Brain pericyte (primary cell): ENCODE results near the gene L3MBTL4.

Experiments used
- DNase-seq: peaks from one replicate; pipeline ENCODE4 v3.0.0-alpha.2; 2012; ENCODE audit warnings: low read depth, low spot score

The L3MBTL4 gene

DNA sequence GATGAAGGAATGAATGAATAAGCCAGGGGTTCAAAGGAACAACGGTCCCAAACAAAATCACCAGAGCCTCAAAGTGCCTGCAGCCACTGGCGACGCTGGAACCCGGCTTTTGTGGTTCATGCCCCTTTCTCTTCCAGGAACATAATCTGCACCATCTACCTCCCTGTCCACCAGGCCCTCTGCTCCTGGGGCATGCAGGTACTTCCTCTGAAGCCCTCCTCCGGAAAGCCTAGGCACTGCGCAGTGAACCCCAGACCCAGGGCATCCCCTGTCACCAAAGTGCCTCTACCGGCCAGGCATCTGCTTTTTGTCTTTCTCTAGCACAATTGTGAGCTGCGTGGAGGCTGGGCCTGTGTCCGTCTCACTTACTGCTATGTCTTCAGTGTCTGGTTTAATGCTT lies 420.8 kb downstream of the L3MBTL4 start:
- DNase-seq, result no peak

DNA sequence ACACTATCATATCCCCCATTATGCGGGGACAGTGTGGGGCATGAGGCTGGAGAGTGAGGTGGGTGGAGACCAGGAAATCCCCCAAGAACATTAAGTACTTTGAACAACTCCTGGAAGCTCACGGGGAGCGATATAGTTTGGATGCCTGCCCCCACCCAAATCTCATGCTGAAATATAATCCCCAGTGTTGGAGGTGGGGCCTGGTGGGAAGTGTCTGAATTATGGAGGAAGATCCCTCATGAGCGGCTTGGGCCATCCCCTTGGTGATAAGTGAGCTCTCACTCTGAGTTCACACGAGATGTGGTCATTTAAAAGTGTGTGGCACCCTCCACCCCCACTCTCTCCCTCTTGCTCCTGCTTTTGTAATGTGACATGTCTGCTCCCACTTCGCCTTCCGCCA lies 422.3 kb downstream of the L3MBTL4 start:
- DNase-seq, result no peak

DNA sequence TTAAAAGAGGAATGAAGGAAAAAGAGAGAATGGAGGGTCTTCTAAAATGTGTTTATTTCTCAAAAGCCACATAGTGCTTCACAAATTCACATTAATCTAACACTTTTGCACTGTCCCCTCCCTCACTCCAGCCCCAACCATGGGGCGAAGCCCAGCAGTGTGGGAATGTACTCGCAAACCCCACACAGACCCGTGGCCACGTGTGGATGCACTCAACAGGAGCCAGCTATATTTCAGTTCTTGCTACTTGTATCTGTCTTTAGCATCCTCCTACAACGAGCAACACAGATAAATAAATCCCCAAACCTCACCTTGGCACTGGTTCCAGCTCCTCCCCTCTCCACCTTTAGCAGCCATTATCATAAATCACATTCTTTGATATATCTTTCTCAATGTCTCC lies 427.5 kb downstream of the L3MBTL4 start:
- DNase-seq, result no peak

DNA sequence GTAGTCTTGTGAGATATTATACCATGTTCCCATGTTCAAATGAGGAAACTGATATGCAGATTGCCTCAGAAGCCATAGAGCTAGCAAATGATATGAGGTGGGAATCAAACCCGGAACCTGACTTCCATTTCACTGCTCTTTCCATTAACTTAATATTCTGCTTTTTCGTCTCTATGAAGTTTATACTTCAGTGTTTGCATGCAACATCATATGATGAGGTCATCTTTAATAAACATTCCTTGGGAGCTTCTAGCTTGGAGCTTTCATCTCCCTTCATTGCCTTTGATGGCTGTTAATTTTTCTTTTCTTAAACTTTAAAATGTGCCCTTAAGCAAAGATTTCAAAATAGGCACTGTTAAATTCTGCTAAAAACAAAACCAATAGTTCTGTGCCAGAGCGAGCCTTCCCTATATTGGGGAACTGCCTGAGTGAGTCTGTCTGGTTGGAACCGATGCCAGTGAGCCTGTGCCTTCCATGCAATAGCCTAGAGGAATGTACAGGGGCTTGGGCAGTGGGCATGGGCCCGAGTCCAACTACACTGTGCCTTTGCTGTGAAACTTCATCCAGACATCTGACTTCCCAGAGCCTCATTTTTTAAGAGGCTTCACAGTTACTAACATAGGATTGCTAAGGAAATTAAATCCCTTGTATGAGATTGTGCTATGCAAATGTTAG lies 428.3 kb downstream of the L3MBTL4 start:
- no peak for DNase-seq

DNA sequence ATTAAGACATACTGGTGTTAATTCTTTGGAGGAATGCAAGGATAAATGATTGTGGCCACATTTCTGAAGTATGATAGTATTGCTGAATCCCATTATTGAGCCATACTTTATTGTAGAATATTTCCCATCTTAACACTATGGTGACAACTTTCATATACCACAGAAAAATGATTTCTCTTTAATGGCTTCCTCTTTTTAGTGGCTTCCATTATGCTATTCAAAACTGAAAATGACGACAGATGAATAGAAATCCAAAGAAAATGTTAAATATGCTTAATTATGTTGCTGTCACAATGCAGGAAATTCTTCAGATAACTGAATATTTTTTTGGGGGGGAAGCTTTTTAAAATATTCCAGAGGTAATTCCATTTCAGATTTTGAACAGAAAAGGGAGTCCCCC lies 430.5 kb downstream of the L3MBTL4 start:
- no peak for DNase-seq

DNA sequence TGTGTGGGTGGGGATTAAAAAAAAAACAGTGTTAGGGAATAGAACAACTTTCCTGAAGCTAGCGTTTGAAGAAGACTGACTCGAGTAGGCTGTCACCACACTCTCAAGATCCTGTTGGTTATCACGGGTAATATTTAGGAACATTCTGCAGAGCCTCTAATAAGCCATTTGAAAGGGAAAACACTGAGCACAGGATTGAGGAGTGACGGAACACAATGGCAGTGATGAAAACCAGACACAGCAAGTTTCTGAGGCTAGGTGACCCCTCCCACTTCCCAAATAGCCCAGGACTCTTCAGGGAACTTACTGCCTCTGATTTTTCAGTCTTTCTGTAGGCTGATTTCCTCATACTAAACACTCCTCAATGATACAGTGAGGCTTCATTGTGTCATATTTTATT lies 431.2 kb downstream of the L3MBTL4 start:
- no peak for DNase-seq

DNA sequence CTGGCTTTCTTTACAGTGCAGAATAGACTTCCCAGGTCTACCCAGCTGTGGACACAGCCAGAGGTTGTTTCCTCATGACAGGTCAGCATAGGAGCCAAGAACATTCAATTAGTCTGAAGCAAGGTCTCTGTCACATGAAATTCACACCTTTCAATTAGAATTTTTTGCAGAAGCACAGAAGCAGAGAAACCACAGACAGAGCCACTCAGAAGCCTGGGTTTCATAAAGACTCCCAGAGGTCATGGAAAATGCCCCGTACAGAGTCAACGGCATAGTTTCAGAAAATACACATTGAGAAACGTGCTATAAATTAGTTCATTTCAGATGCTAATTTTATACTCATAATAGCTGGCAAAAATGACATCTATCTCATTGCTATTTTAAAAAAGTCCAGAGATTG lies 432.4 kb downstream of the L3MBTL4 start:
- DNase-seq, result no peak

DNA sequence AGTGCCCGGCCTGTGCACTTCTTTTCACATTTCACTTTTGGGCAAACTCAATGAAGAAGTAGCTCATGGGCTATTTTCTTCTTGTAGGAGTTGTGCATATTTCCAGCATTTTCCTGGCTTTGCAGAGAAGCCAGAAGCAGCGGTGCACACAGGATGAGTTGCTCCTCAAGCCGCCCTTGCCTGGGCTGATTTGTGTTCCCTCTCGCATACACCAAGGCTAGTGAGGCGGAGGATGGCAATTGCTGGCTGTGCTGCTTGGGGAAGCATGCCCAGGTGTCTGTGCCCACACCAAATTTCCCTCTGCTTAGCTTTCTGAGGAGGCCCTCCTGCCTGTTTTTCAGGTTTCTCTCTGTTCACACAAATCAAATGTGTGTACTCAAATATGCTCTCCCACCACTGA lies 434.0 kb downstream of the L3MBTL4 start:
- DNase-seq, result no peak

DNA sequence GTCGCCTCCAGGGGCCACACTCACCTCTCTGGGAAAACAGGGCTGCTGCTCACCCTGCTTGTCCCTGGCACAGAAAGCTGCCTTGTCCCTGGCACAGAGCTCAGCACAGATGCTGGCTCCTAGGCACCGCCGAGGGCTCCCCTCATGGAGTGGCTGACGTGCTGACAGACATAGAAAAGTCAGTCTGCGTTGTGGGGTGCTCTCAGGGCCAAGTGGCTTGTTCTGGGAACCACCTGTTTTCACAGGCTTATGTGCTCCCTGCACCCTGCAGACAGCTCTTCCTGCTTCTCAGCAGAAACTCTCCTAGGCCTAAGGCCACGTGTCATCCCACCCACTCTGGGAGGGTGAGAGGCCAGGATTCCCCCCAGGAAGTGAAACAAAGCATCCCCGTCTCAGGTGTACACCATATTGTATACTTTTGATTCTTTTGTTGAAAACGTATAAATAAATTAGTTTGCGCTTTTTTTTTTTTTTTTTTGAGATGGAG lies 434.7 kb downstream of the L3MBTL4 start:
- no peak for DNase-seq

DNA sequence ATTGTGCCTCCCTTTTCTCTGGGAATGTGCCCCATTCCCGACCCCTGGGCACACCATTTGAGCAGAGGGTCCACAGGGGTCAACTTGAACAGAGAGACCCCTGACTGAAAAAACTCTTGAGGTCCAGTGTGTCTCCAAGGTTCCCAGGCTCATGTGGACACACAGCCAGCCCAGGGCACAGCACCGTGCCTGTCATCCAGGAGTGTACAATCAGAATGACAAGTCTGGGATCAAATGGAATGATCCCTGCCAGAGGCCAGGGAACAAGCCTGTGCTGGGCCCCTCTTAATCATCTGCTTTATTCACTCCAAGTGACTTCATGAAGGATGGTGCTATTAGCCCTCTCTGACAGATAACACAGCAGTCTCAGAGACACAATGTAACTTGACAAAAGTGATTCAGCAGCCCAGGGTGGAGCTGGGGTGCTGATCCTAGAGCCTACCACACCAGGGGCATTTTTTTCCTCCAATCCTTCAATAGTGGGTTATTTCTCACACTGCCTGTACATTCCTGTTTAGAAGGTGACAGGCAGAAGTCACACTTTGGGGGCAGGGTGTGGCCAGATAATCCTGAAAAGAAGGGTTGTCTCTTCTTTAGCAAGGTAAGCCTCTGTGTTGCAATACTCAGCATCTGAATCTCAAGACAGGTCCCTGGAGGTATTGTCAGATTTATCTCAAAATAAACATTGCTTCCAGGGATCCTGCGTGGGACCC lies 435.4 kb downstream of the L3MBTL4 start:
- DNase-seq, result no peak

DNA sequence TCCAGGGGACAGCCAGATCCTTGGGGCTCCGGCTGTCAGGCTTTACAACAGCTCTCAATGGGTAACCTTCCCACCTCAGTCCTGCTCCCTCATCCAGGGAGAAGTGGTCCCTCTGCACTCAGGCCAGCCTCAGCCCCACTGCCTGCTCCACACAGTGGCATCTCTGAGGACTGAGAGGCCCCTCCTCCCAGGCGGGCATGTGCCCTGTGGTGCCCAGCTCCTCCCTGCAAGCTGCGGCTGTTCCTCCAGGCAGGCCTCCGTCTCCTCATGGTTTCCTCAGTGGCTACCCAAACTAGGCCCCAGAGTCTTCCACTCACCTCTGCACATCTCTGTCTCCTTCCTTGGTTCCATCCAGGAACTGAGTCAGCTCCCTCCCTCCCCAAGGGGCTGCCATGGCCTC lies 437.7 kb downstream of the L3MBTL4 start:
- DNase-seq, result no peak

DNA sequence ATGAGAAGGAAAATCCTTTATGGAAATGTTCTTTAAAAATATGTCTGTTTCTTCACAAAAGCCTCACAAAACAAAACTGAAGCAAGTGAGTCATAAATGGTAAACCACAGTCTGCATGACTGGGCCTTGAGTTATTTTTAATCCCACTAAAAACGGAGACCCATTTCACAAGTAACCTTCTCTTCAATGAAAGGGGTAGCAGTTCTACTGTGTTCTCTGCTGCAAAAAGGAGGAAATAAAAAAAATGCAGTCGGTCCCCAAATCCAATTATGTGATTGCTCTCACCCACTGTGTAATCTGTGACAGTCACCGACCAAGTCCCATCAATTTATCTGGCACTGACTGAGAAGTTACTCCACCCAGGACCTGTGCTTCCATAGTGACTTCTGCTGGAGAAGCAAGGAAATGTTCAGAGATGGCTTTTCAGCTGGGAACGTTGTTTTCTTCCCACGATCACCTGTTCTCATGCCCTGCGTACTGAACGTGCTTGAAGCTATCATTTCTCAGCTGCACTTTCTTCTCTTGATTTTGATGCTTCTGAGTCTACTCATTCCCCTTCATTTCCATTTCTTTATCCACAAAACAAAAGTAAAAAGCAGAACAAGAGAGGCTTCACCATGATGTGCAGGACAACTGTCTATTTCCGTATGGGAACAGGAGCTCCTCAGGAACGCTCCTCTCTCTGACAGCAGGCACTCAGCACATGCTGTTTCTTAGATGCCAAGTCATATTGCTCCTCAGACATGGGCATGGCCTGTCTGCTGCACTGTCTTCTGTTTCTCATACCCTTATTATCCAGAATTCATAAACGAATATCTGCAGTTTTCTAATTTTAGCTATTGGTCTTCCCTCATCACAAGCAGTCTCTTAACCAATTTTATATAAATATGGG lies 439.4 kb downstream of the L3MBTL4 start:
- DNase-seq, result no peak

DNA sequence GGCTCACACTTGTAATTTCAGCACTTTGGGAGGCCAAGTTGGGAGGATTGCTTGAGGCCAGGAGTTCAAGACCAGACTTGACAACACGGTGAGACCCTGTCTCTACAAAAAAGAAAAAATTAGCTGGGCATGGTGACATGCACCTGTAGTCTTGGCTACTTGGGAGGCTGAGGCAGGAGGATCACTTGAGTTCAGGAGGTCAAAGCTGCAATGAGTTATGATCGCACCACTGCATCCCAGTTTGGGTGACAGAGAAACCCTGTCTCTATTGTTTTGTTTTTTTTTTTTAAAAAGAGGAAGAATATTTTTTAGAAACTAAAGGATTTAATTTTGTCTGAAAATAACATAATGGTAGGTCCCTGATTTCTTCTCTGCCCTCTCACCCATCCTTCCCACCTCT lies 440.0 kb downstream of the L3MBTL4 start:
- no peak for DNase-seq

DNA sequence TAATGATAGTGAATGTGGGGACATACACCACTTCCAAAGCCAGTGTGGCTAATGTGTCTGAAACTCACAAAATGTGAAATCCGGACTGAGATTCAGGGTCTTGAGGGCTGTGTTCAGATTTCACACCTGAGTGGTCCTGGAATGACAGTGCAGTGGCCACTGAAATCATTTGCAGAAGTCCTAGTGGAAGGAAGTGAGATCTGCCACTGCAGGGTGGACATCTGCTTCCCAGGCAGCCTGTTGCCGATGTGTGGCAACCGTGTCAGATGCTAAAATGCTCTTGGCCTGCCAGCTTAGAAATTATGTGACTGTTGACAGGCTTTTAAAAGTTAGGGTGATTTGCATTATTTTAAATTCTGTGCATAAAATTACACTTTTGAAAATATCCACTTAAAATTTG lies 441.6 kb downstream of the L3MBTL4 start:
- no peak for DNase-seq

DNA sequence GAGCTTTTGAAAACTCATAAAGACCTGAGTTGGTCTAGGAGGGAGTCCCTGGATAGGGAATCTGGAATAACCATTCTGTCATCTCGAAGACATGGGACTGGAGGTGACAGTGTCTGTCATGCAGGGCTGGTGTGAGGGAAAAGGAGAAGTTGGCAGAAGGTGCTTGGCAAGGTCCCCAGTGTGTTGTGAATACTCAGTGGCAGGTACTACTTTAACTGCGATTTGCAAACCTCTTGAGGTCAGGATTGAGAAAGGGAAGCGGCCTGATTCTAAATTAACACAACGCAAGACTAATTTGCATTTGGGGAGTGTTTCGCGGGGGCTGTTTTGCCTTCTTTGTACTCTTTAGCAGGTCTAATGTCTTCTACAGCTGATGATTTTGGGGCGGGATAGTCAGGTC lies 442.4 kb downstream of the L3MBTL4 start:
- no peak for DNase-seq

DNA sequence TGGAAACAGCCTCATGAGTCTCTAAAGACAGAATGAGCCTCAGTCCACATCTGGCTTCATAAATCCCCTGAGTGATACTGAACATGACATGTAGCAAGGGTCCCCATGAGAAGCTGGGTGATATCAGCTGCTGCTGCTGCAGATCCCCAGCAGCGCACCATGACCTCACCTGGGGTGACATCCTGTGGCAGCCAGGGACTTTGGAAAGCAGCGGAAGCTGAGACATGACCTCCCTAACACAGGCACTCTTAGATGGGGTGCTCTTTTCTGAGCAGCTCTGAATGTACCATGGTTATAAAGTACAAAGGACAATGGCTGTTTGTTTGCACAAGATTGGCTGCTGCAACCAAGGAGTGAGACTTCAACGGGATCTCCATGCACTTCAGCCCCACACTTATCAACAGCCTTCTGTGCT lies 444.7 kb downstream of the L3MBTL4 start:
- DNase-seq, result no peak

DNA sequence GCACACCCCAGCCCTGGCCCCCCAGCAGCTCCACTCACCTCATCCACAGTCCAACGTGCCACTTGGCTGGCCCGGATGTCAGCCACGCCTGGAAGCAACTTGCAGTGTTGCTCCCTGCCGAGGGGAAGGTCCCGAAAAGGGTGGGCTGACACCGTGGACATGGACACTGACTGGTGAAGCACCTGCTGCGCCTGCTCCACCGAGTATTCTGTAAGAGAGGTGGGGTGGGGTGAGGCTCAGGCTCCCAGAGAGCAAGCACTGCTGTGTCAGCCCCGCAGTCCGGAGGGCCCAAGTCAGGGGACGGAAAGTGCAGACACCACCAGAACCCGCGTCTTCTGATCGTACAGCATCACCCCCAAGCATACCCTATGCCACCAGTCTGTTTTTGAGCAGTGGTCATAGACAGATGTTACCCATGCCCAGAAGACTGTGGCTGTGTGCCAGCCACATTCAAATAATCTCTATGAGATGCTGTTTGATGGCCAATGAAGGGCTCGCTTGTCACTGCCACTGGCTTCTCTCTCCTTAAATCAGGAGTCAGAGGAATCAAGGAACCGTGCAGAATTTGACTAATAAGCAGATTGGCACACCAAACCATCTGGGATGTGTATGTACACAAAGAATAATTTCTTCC lies 445.2 kb downstream of the L3MBTL4 start:
- no peak for DNase-seq

DNA sequence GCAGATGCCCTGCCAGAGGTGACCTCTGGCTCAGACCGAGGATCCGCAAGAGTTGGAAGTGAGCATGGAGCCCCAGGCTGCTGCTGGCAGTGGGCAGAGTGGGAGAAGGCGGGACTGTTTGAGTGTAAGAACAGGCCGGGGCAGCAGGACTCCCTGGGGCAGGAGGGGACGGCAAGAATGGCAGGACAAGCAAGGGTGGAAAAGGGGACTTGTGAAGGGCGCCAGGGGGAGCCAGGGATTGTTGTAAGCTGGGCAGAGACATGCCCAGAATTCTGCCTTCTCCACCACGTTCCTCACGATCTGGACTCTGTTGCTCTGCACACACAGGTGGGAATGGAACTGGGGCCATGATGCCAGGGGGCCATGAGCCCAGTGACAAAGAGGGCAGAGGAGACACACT lies 447.0 kb downstream of the L3MBTL4 start:
- DNase-seq, result no peak

DNA sequence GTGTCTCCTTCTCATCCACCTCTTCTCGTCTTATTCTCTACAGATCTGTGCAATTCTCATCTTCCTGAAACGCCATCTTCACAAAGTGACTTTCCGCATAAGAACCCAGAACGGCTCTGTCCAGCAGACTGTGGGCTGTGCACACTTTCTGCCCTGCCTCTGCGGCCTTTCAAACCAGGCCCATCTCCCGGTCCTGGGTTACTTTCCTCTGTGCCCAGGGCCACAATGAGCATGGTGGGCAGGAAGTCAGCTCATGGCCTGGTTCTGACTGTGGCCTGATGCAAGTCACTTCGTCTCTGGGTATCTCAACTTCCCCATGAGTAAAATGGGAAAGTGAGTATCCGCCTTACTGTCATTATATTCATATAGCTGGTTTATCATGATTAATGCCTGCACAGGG lies 447.7 kb downstream of the L3MBTL4 start:
- DNase-seq, result no peak

DNA sequence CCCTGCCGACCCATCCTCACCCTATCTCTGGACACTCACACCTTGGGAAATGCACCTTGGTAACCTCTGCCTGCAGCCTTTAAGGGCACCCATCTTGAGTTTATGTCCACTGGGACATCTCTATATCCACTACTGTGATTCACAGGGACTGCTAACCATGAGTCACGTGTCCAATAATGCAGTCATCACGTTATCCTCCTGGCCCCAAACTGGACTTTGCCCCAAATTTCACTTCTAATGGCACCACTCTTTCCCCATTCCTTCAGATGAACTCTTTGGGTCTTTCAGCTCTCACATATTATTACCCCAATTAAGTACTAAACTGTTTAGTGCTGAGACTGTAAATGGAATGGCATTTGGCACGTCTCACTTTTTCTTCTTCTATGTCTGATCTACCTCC lies 448.2 kb downstream of the L3MBTL4 start:
- DNase-seq, result no peak

DNA sequence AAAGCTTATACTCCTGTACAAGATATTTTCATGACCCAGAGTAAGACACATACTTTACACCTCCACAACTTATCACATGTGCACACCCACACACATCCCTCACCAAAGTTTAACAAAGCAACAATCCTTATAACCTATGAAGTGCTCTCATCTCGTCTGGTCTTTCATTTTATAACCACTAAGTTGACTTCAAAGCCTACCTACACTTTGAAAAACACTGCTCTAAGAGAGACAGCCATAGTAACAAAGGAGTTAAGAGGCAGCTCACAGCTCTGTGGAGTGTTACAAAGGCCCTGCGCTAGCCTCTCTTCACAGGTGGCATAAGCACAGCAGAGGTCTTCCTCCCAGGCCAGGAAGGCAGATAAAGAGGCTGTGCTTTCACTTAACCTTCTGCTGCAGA lies 449.7 kb downstream of the L3MBTL4 start:
- DNase-seq, result no peak

DNA sequence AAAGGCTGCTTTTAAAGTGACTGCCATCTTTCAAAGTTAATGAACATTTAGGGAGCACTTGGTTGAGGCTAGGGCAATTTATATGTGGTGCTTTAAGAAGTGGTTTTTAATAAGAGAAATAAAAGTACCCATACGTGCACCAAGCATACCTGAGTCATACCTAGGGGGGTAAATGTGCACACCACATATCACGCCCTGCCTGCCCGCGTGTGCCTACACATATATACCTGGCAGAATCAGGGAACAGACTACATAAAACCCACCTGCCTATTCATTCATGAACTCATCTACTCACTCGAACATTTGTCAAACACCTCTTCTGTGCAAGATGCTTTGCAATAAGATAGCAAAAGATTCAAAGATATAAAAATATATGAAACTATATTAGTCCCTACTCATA lies 450.1 kb downstream of the L3MBTL4 start:
- no peak for DNase-seq
